ENCODE measurements around the gene PTPN5.

DNA sequence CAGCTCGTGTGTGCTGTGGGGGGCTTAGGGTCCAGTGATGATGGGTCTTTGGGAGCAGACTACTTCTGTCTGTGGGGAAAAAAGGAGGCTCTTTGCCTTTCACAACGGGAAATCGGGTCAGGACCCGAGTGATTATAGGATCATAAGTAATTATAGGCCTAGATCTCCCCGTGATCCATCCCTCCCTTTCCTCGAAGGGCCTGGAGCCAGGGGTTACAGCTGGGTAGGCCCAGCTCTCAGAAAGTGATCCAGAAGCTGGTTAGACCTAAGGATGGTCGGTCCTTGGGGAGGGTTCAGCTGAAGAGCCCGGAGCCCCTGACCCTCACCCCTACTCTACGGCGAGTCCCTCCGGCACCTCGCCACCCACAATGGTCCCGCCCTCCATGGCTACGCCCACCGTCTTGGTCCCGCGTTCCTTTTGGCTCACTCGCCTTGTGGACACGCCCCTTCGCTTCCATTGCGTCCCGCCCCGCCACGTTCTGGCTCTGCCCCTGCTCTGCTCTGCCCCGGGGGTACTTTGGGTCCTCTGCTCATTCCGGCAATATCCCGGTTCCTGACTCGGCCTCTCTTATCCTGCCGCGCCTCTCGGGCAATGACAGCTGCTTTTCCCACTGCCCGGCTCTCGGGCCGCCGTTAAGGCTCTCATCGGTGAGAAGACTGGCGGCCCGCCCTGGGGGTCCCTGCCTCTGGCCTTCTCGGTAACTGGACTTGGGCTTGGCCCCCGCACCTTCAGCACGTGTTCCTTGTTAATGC, 70.6 kb downstream of the PTPN5 start:
- TF ChIP-seq, protein P1, sequence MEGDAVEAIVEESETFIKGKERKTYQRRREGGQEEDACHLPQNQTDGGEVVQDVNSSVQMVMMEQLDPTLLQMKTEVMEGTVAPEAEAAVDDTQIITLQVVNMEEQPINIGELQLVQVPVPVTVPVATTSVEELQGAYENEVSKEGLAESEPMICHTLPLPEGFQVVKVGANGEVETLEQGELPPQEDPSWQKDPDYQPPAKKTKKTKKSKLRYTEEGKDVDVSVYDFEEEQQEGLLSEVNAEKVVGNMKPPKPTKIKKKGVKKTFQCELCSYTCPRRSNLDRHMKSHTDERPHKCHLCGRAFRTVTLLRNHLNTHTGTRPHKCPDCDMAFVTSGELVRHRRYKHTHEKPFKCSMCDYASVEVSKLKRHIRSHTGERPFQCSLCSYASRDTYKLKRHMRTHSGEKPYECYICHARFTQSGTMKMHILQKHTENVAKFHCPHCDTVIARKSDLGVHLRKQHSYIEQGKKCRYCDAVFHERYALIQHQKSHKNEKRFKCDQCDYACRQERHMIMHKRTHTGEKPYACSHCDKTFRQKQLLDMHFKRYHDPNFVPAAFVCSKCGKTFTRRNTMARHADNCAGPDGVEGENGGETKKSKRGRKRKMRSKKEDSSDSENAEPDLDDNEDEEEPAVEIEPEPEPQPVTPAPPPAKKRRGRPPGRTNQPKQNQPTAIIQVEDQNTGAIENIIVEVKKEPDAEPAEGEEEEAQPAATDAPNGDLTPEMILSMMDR (IDR thresholded peaks at IDR 0.05; ENCODE audit: borderline replicate concordance, extremely low read depth, low read length, poor library complexity, severe bottlenecking): no peak
- no peak for TF ChIP-seq EZH2 (IDR thresholded peaks at IDR 0.05; ENCODE audit: borderline replicate concordance, low read depth, low read length, severe bottlenecking)

Measured in DND-41 (cell line).